GM18498 (cell line): ENCODE results near the gene TTC21A.

Source experiments
- ATAC-seq: cut with Tn5 transposase; IDR thresholded peaks from one replicate; pipeline ENCODE4 v1.9.1; 2021; ENCODE audit warnings: mild to moderate bottlenecking, moderate library complexity; ENCODE audit not compliant: unreplicated experiment

The TTC21A gene

GRCh38 chr3:39113291-39113690, 5.8 kb downstream of the TTC21A start:
- ATAC-seq: no peak

- ATAC-seq: no peak
Observed at GRCh38 chr3:39114456-39114855, 7.0 kb downstream of the TTC21A start.

DNA sequence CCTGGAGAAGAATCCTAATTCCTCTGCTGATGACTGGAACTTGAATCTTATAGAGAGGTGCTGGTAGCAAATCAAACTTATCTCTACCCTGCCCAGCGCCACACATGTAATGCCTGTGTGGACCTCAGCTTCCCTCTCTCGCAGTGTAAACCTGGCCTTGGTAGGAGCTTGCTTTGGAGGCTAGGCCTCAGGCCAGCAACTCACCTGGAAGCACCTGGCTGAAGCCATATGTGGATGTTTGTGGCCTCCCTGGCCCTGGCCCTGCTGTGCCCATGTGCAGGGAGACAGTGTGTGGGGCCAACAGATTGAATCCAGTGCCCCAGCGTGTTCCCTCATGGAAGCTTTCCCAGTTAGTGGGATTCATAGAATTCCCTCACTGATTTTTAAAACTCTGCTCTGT, 8.4 kb downstream of the TTC21A start:
- no peak for ATAC-seq

DNA sequence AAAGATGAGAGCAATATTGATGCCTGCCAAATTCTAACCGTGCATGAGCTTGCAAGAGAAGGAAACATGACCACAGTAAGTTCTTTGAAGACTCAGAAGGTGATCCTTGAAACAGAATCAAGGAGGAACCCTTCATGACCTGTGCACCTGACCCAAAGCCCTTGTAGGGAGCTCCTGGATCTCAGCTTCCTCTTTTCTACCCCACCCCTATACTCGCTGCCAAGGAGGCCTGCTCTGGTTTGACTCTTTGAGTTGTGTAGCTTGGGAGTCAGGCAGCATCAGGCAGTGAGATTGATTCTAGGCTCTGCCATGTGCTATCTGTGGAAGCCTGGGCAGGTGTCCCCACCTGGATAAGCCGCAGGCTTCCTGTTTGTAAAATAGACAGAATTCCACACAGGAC, 10.6 kb downstream of the TTC21A start:
- no peak for ATAC-seq

DNA sequence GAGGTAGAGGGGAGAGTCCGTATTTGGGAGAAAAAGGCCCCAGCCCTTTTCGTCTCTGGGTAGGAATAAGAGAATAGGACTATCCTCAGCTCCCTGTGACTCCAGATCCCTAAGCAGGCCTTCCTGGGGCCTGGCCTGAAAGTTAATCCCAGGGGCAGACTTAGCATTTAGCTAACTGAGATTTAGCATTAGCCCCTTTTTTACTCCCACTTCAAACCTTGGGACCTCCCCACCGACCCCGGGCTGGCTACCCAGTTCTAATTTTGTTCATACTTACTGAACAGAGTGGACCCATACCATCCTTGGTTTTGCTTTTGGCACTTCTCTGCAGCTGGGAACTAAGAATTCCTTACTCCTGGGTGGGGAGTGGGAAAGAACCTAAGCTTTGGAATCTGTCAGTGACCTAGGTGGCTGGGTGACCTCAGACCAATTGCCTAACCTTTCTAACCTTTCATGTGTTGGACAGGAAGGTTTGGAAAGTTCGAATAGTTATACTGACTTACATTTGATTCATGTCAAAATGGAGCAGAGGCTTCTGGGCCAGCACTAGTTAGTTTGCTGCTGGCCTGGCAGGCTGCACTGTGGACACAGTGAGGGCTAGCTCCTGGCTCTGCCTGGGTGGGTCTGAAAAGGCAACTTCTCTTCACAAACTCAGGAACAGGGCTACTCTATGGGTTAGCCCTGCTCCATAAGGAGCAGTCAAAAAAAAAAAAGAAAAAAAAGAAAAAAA, 11.6 kb downstream of the TTC21A start:
- no peak for ATAC-seq

DNA sequence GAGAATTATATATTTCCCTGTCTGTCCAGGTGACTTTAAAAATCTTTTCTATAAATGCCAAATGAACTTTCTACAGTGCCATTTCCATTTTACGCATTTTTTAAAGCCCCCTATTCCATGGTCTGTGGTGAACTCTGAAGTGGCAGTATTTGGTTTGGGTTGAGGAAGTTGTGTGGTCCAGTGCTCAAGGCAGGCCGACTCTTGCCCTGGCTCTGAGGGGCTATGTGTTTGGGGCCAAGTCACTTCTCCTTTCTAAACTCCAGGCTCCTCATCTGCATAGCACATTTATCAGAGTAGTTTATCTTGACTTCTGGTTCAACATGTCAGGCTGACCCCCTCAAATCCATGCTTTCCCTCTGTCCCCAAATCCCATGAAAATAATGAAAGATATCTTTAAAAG, 14.1 kb downstream of the TTC21A start:
- no peak for ATAC-seq

DNA sequence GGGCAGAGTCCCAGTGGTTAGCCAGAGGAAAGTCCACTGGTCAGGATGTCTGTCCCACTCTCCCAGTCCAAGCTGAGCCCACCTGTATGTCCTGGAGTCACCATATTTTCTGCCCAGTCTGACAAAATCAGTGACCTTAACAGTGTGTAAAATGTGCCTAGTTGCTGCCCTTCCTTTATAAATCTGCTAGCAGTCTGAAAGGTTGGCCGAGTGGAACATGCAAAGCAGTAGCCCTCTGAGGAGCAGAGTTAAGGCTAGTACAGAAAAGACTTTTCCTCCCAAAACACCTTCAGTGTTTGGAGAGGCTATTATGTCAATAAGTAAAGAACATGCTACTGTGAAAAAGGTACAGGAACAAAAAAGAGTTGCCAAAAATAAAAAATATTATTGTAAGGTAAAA, 15.3 kb downstream of the TTC21A start:
- peak; percentile 87 for ATAC-seq

DNA sequence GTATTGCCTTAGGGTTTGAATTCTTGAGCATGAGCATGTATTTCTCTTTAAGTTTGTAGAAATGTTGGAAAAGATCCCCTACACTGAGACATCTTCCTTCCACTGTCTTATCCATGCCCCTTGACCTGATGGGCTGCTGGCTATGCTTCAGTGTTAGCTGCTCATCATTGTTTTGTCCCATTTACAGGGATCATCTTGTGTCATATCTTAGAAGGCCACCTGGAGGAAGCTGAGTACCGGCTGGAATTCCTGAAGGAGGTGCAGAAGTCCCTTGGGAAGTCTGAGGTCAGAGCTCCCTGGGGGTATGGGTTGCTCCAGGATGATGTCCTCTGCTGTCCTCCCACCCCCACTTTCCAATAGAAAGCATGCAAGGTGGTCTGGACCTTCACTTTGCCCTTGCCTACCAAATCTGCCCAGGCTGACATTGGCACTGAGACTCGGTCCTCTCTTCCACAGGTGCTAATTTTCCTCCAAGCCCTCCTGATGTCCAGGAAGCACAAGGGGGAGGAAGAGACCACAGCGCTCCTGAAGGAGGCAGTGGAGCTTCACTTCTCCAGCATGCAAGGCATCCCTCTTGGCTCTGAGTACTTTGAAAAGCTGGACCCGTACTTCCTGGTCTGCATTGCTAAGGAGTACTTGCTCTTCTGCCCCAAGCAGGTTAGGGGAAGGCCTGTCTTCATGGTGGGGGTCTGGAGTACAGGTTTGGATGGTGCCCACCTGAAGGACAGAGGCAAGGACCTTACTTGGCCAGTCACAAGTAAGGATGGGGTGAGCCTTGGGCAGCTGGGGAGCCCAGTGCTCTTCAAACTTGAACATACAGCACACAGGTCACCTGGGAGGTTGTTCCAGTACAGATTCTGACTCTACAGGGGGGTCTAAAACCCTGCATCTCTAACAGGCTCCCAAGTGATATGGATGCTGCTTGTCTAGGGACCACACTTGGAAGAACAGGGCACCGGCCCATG, 17.7 kb downstream of the TTC21A start:
- ATAC-seq: no peak

DNA sequence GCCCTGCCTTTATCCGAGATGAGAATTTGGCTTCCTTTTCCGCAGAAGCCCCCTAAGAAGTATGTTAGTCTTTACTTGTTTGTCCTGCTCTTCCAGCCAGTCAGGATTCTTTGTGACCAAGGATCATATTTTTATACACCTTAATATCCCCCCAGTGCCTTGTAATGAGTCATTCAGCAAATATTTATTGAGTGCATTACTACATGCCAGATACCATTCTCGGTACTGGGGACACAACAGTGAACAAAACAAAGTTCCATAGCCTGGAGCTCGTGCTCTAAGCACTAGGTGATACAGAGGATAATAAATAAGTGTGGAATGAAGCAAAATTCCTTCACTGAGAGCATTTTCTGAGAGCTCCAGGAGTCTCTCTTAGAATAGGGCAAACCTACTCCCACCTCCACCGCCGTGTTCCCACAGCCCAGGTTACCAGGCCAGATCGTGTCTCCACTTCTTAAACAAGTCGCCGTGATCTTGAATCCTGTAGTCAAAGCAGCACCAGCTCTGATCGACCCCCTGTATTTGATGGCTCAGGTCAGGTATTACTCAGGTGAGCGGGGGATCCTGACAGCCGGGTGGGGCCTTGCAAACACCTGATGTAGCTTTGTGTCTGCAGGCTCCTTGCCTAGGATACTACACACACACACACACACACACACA, 18.5 kb downstream of the TTC21A start:
- ATAC-seq: no peak

DNA sequence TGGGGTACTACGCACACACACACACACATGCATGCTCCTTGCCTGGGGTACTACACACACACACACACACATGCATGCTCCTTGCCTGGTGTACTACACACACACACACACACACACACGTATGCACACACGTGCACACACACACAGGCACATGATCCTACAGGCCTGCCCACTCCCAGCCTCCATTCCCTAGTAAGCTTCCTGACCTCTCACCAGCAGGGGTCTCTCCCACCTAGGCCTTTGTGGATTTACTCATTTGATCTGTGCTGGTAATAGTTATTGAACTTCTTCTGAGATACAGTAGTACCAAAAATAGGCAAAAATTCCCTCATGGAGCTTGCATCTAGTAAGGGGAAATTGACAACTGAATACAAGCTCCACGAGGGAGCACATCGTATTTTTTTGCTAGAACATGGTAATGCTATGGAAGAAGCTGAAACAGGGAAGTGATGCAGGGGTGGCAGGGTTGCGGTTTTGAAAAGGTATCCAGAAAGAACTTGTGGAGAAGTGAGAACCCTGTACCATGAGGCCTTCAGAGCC, 19.1 kb downstream of the TTC21A start:
- ATAC-seq: no peak

DNA sequence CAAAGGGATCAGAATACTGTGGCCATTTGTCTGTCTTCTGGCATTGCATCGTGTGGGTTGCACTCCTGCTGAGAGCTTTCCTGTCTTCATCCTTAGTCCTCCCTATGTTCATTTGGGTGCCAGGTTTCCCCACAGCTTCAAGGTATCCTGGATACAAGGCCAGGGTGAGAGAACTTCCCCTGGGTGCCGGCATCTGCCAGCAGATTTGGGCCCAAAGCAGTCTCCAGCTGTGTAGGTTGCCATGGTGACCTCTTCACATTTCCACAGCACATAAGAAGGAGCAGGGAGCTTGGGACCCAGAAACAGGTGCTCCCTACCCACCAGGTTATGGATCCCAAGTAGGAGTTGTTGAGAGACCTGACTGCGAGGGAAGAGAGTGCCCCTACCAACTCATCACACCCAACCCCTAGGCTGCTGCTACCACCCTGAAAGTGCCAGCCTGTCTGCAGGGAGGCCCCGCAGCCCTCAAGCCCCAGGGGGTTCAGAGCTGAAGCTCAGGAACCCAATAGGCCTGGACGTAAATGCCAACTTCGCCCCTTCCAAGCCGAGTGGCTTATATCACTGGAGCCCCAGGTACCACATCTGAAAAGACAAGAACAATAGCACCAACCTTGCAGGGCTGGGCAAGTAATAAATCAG, 19.9 kb downstream of the TTC21A start:
- ATAC-seq: no peak

DNA sequence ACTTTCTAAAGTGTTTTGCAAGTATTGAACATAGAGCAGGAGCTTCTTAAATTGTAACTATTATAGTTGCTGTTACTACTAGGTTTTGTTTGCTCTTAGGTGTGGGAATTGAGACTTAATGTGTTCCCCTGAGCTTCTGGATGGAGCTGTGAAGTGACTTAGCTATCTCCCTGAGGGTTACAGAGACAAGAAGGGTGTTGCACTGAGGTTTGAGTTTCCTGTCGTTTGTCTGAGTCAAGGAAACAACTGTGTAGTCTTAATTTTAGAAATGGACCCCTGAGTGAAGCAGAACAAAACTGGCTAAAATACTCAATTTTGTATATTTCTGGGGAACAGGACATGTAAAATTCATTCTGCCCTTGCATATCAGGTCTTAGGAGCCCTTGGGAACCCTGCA, 20.4 kb downstream of the TTC21A start:
- ATAC-seq: no peak

GRCh38 chr3:39128951-39129350, 21.5 kb downstream of the TTC21A start:
- ATAC-seq: no peak

DNA sequence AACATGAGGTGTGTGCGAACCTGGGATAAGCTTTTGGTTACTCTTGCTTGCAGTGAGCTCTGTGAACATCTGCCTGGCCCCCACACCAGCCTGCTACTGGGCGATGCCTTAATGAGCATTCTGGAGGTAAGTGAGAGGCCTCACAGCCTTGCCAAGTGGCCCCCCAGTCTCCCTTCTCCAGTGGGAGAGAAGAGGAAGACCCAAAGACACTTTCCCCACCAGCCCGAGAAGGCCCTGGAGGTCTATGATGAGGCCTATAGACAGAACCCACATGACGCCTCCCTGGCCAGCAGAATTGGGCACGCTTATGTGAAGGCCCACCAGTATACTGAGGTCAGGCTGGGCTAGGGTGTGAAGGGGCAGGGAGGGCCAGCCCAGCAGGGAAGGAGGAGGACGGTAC, 22.5 kb downstream of the TTC21A start:
- ATAC-seq: no peak

GRCh38 chr3:39130693-39131265, 23.3 kb downstream of the TTC21A start:
- no peak for ATAC-seq

- ATAC-seq: no peak
Observed at GRCh38 chr3:39132096-39133092, 24.9 kb downstream of the TTC21A start.

- ATAC-seq: no peak
Observed at GRCh38 chr3:39133093-39133490, 25.6 kb downstream of the TTC21A start.

- ATAC-seq: no peak
Observed at GRCh38 chr3:39133822-39134221, 26.3 kb downstream of the TTC21A start.

DNA sequence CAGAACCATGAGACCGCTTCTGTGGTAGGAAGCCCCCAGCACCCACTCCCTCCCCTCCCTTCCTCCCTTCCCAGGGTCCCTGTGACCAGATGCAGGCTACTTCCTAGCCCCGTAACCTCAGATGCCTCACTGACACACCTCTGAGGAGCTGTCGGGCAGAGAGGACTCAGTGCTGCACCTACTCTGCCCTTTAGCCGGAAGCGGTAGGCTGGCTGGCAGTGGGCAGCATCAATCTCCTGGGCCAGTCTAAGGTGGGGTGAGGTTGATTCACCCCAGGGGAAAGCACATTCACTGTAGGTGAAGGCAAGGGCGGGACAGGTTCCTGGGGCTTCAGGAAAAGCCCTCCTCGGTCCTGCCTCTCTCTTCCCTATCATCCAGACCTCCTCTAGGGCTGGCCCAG, 26.8 kb downstream of the TTC21A start:
- no peak for ATAC-seq
